ENCODE data around the gene STMN3. TPM values are rescaled to one million over a fixed set of nuclear protein-coding genes. Genes with fewer than 3 reads are reported as not detected.
"Not testable (repeated sequence)": the region's sequence is repeated elsewhere in the genome, so short reads cannot be mapped to it uniquely, and the experiment has no call there.

Gene STMN3
- total RNA-seq, 2 donors from 2014 or later, result 15.1 to 24.7 TPM

GRCh38 chr20:63659370-63659769 lies 6.1 kb upstream of the STMN3 start:
- Mint-ChIP-seq H3K4me1 (peaks cover 9% of the 10 kb centered on the region), H3K4me3 (peak overlapping the region; percentile 97), H3K27ac (peak overlapping the region; percentile 95), H3K27me3 (no peaks in the 10 kb centered on the region), H3K9me3 (no peaks in the 10 kb centered on the region), H3K36me3 (ENCODE audit: low read depth) (peaks cover 37% of the 10 kb centered on the region)
- no peak for ATAC-seq (replicated peaks)

- Mint-ChIP-seq H3K27ac (peak overlapping the region; percentile 95), H3K9me3 (no peaks in the 10 kb centered on the region), H3K27me3 (no peaks in the 10 kb centered on the region), H3K4me1 (peaks cover 9% of the 10 kb centered on the region), H3K36me3 (ENCODE audit: low read depth) (peaks cover 37% of the 10 kb centered on the region), H3K4me3 (peak overlapping the region; percentile 97)
- peak; percentile 7 for ATAC-seq (replicated peaks)
These were observed 5.5 kb upstream of the STMN3 start for GRCh38 chr20:63658749-63659187.

DNA sequence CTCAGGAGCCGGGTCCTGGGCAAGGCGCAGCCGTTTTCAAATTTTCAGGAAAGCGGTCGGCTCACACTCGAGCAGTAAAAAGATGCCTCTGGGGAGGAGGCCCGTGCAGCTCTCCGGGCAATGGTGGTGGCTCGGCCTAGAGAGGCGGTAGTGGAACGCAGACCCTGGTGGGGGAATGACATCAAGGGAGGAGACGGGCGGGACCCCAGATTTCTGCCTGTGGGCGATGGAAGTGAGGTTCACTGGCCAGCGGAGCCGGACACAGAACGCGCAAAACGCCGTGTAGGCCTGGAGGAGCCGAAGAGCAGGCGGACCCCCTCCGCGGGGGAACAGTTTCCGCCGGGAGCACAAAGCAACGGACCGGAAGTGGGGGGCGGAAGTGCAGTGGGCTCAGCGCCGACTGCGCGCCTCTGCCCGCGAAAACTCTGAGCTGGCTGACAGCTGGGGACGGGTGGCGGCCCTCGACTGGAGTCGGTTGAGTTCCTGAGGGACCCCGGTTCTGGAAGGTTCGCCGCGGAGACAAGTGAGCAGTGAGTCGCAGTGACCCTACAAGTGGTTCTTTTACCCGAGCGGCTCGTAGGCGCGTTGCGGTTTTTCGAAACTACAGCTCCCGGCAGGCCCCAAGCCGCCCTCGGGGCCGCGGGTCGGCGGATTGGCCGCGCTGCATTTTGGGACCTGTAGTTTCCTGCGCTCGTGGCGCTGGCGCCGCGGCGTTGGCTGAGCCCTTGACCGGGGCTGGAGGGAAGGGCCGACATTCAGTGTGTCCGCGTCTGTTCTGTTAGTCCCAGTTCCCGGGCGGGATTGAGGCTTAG lies 4.9 kb upstream of the STMN3 start, which contains the start of gene RTEL1:
Gene RTEL1, plus strand, starts transcription at position 376 of the 812 bp plus-strand sequence. CDS start 1,091 bp downstream, outside the sequence.
- Mint-ChIP-seq H3K9me3 (no peaks in the 10 kb centered on the region), H3K27me3 (no peaks in the 10 kb centered on the region), H3K36me3 (ENCODE audit: low read depth) (peaks cover 37% of the 10 kb centered on the region), H3K4me1 (peaks cover 9% of the 10 kb centered on the region), H3K27ac (peak within 1 kb of the TSS; percentile 95), H3K4me3 (peak within 1 kb of the TSS; percentile 97)
- peak; percentile 89 for ATAC-seq (replicated peaks)

DNA sequence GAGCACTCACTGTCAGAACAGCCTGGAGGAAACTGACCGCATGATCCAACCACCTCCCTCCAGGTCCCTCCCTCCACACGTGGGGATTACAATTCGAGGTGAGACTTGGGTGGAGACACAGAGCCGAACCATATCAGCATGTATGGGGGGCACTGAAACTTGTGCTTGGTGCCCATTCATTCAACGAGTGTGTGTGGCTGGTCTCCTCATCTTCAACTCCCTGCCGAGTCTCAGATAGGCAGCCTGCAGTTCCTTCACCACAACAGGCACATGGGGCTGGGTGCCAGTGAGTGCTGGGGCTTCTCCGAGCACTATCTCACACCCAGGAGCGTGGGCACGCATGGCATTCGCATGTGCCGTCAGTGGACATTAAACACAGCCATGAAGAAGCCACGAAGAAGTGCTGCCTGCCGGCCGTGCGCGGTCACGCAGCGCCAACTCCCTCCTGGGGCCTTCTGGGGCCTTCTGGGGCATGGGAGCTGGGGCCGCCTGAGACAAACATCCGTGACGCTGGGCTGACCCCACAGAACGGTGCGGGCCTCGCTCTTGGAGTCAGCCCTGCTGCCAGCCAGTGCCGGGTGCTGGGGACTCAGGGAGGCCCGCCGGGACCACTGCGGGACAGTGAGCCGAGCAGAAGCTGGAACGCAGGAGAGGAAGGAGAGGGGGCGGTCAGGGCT lies 4.2 kb upstream of the STMN3 start:
- H3K4me3 Mint-ChIP-seq, result peak overlapping the region; percentile 97
- ATAC-seq (replicated peaks), result no peak

GRCh38 chr20:63656451-63656850 lies 3.2 kb upstream of the STMN3 start:
- Mint-ChIP-seq H3K9me3 (no peaks in the 10 kb centered on the region), H3K4me3 (peak overlapping the region; percentile 97), H3K27ac (no peak overlapping the region)

More for the DNA sequence above, 4.2 kb upstream of the STMN3 start:
- H3K27me3 Mint-ChIP-seq, result no peaks in the 10 kb centered on the region
- H3K36me3 Mint-ChIP-seq (ENCODE audit: low read depth), result peaks cover 34% of the 10 kb centered on the region
- peaks cover 9% of the 10 kb centered on the region for H3K4me1 Mint-ChIP-seq
- H3K9me3 Mint-ChIP-seq, result no peaks in the 10 kb centered on the region
- H3K27ac Mint-ChIP-seq, result peak overlapping the region; percentile 95

GRCh38 chr20:63655249-63655648 lies 2.0 kb upstream of the STMN3 start:
- Mint-ChIP-seq H3K27me3 (no peaks in the 10 kb centered on the region), H3K4me3 (no peak overlapping the region), H3K36me3 (ENCODE audit: low read depth) (peaks cover 23% of the 10 kb centered on the region), H3K4me1 (peaks cover 14% of the 10 kb centered on the region), H3K27ac (no peak overlapping the region), H3K9me3 (no peaks in the 10 kb centered on the region)
- ATAC-seq (replicated peaks), result no peak

More at GRCh38 chr20:63656451-63656850, 3.2 kb upstream of the STMN3 start:
- Mint-ChIP-seq H3K27me3 (no peaks in the 10 kb centered on the region), H3K36me3 (ENCODE audit: low read depth) (peaks cover 29% of the 10 kb centered on the region), H3K4me1 (peaks cover 12% of the 10 kb centered on the region)
- ATAC-seq (replicated peaks), result no peak

DNA sequence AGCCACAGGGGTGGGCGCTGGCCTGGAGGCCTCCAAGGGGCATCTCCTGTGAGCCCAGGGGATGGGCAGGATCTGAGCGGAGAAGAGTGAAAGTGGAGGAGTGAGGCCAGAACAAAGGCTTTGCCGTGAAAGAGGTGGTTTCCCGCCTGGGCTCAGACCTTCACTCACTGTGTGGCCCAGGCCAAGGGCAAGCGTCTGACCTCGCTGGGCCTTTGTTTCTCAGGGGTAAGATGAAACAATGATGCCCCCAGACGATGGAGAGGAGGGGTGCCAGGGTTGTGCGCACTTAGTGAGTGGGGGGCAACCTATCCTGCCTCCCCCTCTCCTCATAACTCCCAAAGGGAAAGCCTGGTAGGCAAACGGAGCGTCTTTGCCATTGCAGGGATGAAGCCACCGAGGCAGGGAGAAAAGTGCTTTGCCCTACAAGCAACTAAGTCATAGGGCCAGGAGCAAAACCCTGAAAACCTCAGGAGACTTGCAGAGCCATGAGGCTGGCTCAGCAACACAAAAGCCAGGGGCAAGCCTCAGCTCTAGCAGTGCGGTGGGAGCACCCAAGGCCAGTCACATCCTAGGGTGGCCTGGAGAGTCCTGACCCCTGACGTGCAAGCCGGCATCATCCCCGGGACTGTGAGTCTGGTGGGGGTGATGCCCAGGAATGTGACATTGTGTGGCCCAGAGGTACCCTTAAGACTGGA lies 897 bp upstream of the STMN3 start:
- Mint-ChIP-seq H3K27me3 (no peaks in the 10 kb centered on the region), H3K27ac (peak overlapping the region; percentile 85), H3K4me1 (peaks cover 14% of the 10 kb centered on the region), H3K4me3 (peak overlapping the region; percentile 90), H3K36me3 (ENCODE audit: low read depth) (peaks cover 12% of the 10 kb centered on the region), H3K9me3 (no peaks in the 10 kb centered on the region)
- peak; percentile 24 for ATAC-seq (replicated peaks)

DNA sequence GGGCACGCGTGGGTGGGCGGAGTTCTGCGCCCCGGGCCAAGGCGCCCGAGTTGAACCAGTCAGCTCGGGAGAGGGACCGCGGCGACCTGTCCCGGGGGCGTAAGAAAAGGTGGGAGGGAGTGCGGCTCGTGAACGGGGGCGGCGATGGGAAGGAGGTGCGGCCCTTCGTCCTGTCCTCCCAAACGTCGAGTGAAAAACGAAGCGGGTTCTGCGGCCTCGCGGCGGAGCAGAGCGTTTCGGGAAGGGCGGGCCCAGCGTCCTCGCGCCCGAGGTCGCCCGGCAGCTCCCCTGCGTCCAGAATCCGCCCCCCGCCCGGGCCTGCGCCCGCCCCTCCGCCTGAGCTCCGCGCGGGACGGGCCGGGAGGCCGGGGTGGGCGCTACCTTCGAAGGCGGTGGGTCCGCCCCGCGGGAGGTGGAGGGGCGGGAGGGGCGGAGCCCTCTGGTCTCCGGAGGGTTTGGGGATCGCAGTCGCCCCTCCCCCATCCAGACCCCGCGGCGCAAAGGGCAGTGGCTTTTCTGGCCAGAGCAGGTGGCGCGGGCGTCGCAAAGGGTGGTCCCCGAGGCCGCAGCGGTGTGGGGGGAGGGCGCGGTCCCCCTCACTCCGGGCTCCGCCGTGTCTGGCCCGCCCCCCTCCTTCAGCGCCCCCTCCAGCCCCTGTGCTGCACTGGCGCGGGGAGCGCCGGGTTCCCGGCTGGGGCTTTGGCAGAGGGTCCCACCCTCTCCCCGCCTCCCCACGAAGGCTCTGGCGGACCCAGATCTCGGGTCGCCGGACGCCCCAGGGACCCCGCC lies 838 bp downstream of the STMN3 start:
- H3K27ac Mint-ChIP-seq, result no peak overlapping the region
- H3K9me3 Mint-ChIP-seq, result no peaks in the 10 kb centered on the region
- peaks cover 9% of the 10 kb centered on the region for H3K4me1 Mint-ChIP-seq
- peak overlapping the region; percentile 78 for H3K4me3 Mint-ChIP-seq
- no peaks in the 10 kb centered on the region for H3K36me3 Mint-ChIP-seq (ENCODE audit: low read depth)
- no peaks in the 10 kb centered on the region for H3K27me3 Mint-ChIP-seq
- peak; percentile 8 for ATAC-seq (replicated peaks)

DNA sequence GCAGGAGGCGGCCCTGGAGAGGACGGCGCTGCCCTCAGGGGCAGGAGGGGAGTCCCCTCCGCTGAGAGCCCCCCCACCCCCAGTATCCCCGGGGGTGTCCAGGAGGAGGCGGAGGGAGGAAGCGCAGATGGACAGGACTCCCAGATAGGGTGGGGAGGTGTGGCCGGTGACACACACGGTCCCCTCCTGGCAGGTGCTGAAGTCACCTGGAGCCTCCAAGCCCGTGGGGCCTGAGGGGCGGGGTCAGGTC lies 1.4 kb downstream of the STMN3 start:
- no peaks in the 10 kb centered on the region for H3K36me3 Mint-ChIP-seq (ENCODE audit: low read depth)
- no peak for ATAC-seq (replicated peaks)
- H3K27ac Mint-ChIP-seq, result peak overlapping the region; percentile 70
- H3K4me1 Mint-ChIP-seq, result peaks cover 9% of the 10 kb centered on the region
- H3K9me3 Mint-ChIP-seq, result no peaks in the 10 kb centered on the region
- peak overlapping the region; percentile 78 for H3K4me3 Mint-ChIP-seq
- no peaks in the 10 kb centered on the region for H3K27me3 Mint-ChIP-seq

DNA sequence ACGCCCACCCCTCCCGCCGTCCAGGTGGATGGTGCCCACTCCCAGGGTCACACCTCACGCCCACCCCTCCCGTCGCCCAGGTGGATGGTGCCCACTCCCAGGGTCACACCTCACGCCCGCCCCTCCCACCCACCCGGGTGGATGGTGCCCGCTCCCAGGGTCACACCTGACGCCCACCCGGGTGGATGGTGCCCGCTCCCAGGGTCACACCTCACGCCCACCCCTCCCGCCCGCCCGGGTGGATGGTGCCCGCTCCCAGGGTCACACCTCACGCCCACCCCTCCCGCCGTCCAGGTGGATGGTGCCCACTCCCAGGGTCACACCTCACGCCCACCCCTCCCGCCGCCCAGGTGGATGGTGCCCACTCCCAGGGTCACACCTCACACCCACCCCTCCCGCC lies 2.7 kb downstream of the STMN3 start:
- H3K27me3 Mint-ChIP-seq; H3K9me3 Mint-ChIP-seq; H3K36me3 Mint-ChIP-seq (ENCODE audit: low read depth); ATAC-seq (replicated peaks); H3K4me3 Mint-ChIP-seq; H3K4me1 Mint-ChIP-seq; H3K27ac Mint-ChIP-seq: not testable (repeated sequence)

DNA sequence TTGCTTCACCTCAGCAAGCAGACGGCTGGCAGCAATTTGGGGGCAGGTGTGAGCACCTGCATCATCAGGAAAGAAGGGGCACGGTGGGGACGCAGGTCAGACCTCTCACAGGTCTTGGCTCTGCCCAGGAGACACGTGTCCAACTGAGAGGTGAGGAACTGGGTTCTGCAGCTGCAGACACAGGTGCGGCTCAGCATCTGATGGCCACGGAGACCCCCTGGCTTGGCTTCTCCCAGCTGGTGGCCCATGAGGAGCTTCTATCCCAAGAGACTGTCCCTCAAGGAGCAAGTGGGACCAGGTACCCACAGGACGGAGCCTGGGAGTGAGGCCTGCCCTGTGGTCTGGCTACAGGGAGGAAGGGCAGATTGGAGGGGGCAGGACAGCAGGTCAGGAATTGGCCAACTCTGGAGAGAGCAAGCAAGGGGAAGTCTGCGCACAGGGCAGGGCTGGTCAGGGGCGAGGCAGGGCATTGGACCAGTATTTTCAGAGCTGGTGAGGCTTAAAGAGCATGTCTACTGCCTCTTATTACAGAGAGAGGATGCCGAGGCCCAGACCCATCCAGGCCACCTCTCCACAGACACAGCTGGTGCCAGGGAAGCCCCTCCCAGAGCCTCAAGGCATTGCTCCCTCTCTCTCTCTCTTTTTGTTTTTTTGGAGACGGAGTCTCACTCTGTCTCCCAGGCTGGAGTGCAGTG lies 4.2 kb downstream of the STMN3 start:
- Mint-ChIP-seq H3K4me3 (no peak overlapping the region), H3K27ac (no peak overlapping the region), H3K36me3 (ENCODE audit: low read depth) (no peaks in the 10 kb centered on the region), H3K27me3 (no peaks in the 10 kb centered on the region), H3K9me3 (no peaks in the 10 kb centered on the region), H3K4me1 (peaks cover 5% of the 10 kb centered on the region)
- no peak for ATAC-seq (replicated peaks)

GRCh38 chr20:63648190-63648589 lies 5.0 kb downstream of the STMN3 start:
- no peaks in the 10 kb centered on the region for H3K9me3 Mint-ChIP-seq
- no peaks in the 10 kb centered on the region for H3K36me3 Mint-ChIP-seq (ENCODE audit: low read depth)
- H3K4me1 Mint-ChIP-seq, result peaks cover 5% of the 10 kb centered on the region
- ATAC-seq (replicated peaks), result no peak
- H3K27me3 Mint-ChIP-seq, result no peaks in the 10 kb centered on the region
- no peak overlapping the region for H3K27ac Mint-ChIP-seq
- H3K4me3 Mint-ChIP-seq, result no peak overlapping the region

GRCh38 chr20:63645218-63645617 lies 8.0 kb downstream of the STMN3 start:
- no peaks in the 10 kb centered on the region for H3K9me3 Mint-ChIP-seq
- no peak for ATAC-seq (replicated peaks)
- H3K36me3 Mint-ChIP-seq (ENCODE audit: low read depth), result no peaks in the 10 kb centered on the region
- no peaks in the 10 kb centered on the region for H3K27me3 Mint-ChIP-seq
- H3K4me3 Mint-ChIP-seq, result no peak overlapping the region
- no peaks in the 10 kb centered on the region for H3K4me1 Mint-ChIP-seq
- no peak overlapping the region for H3K27ac Mint-ChIP-seq

DNA sequence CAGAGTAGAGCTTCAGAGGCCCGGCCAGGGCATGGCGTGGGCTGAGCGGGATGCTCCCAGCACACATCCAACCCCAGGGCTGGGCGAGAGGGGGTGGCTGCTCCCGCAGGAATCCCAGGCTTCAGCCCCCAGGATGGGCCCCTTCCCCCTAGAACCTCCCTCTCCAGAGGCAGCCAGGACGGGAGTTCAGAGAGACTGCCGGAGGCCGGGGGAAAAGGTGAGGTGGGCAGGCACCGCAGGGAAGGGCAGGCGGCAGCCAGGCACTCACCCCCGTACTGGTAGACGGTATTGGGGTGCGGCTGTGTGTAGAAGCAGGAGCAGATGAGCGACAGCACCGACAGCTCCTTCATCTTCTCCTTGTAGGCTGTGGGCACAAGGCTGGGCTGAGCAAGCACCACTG lies 9.3 kb downstream of the STMN3 start:
- H3K27ac Mint-ChIP-seq, result no peak overlapping the region
- no peaks in the 10 kb centered on the region for H3K9me3 Mint-ChIP-seq
- H3K4me1 Mint-ChIP-seq, result peaks cover 3% of the 10 kb centered on the region
- H3K27me3 Mint-ChIP-seq, result no peaks in the 10 kb centered on the region
- H3K36me3 Mint-ChIP-seq (ENCODE audit: low read depth), result peaks cover 7% of the 10 kb centered on the region
- H3K4me3 Mint-ChIP-seq, result peak overlapping the region; percentile 58
- no peak for ATAC-seq (replicated peaks)
